Measurements from ENCODE around the gene ANKRD34A.

Gene ANKRD34A

GRCh38 chr1:145947551-145947950 is 16.8 kb downstream of the ANKRD34A start:
- no peak overlapping the region for H2BK5ac ChIP-seq (ENCODE audit: low read length)
- peaks cover 0 to 53% of the 10 kb centered on the region in 2 donors for H3K36me3 ChIP-seq (replicated peaks in 1 of 2; ENCODE audit: control insufficient read depth in 2 of 2, insufficient read depth in 2 of 2, low read length in 2 of 2)
- WGBS, 2 donors (ENCODE audit: extremely low coverage in 2 of 2, insufficient read length in 2 of 2, insufficient replicate concordance in 1 of 2), result no CpG with 5 or more reads among the region's 4 CpGs

GRCh38 chr1:145946477-145946986 is 17.8 kb downstream of the ANKRD34A start:
- Histone ChIP-seq H3K14ac (ENCODE audit: low read length) (no peak overlapping the region), H3K27ac (replicated peaks; ENCODE audit: low read length) (no peak overlapping the region), H2BK5ac (ENCODE audit: low read length) (no peak overlapping the region), H3K23ac (ENCODE audit: low read depth, low read length, poor library complexity) (no peak overlapping the region), H3K79me1 (ENCODE audit: low read depth, low read length) (no peaks in the 10 kb centered on the region), H4K8ac (ENCODE audit: low read depth, low read length) (no peak overlapping the region), H3K9me3 (replicated peaks in 1 of 2; ENCODE audit: control insufficient read depth in 2 of 2, insufficient read depth in 1 of 2, low read depth in 1 of 2, low read length in 2 of 2) (peaks cover 0 to 3% of the 10 kb centered on the region in 2 donors), H3K4ac (ENCODE audit: low read length) (no peak overlapping the region), H3K4me3 (ENCODE audit: low read length in 2 of 2) (no peak overlapping the region), H2AFZ (ENCODE audit: low read length) (no peak overlapping the region), H4K91ac (ENCODE audit: low read depth, low read length, poor library complexity) (no peak overlapping the region), H3K18ac (ENCODE audit: low read length) (no peak overlapping the region), H2BK15ac (ENCODE audit: low read length) (no peak overlapping the region), H3K36me3 (replicated peaks in 1 of 2; ENCODE audit: control insufficient read depth in 2 of 2, insufficient read depth in 2 of 2, low read length in 2 of 2) (peaks cover 0 to 63% of the 10 kb centered on the region in 2 donors), H3K4me1 (ENCODE audit: control insufficient read depth in 2 of 2, insufficient read depth in 1 of 2, low read depth in 1 of 2, low read length in 2 of 2) (peaks cover 3 to 5% of the 10 kb centered on the region in 2 donors), H3K4me2 (ENCODE audit: insufficient read depth, low read length, poor library complexity, severe bottlenecking) (no peak overlapping the region), H3K27me3 (ENCODE audit: control insufficient read depth in 3 of 3, insufficient read depth in 3 of 3, low read depth in 1 of 3, low read length in 3 of 3) (no peaks in the 10 kb centered on the region), H3K9ac (ENCODE audit: low read depth, low read length, poor library complexity) (no peak overlapping the region), H2BK12ac (ENCODE audit: low read length) (no peak overlapping the region), H2BK120ac (ENCODE audit: low read depth, low read length) (no peak overlapping the region), H2AK5ac (ENCODE audit: low read depth, low read length) (no peak overlapping the region)
- no peak for DNase-seq (ENCODE audit: low spot score)
- WGBS, 2 donors (ENCODE audit: extremely low coverage in 2 of 2, insufficient read length in 2 of 2, insufficient replicate concordance in 1 of 2), result no CpG with 5 or more reads among the region's 4 CpGs

More at GRCh38 chr1:145947551-145947950, 16.8 kb downstream of the ANKRD34A start:
- H3K23ac ChIP-seq (ENCODE audit: low read depth, low read length, poor library complexity), result no peak overlapping the region
- H3K9me3 ChIP-seq (replicated peaks in 1 of 2; ENCODE audit: control insufficient read depth in 2 of 2, insufficient read depth in 1 of 2, low read depth in 1 of 2, low read length in 2 of 2), result peaks cover 0 to 3% of the 10 kb centered on the region in 2 donors
- no peak overlapping the region for H3K4me3 ChIP-seq (ENCODE audit: low read length in 2 of 2)
- no peak overlapping the region for H4K91ac ChIP-seq (ENCODE audit: low read depth, low read length, poor library complexity)
- no peaks in the 10 kb centered on the region for H3K79me1 ChIP-seq (ENCODE audit: low read depth, low read length)
- H3K27me3 ChIP-seq (ENCODE audit: control insufficient read depth in 3 of 3, insufficient read depth in 3 of 3, low read depth in 1 of 3, low read length in 3 of 3), result no peaks in the 10 kb centered on the region
- H2AFZ ChIP-seq (ENCODE audit: low read length), result no peak overlapping the region
- no peak overlapping the region for H3K4ac ChIP-seq (ENCODE audit: low read length)
- no peak overlapping the region for H2AK5ac ChIP-seq (ENCODE audit: low read depth, low read length)
- H3K4me1 ChIP-seq (ENCODE audit: control insufficient read depth in 2 of 2, insufficient read depth in 1 of 2, low read depth in 1 of 2, low read length in 2 of 2), result peaks cover 6 to 13% of the 10 kb centered on the region in 2 donors
- no peak for DNase-seq (ENCODE audit: low spot score)
- H3K9ac ChIP-seq (ENCODE audit: low read depth, low read length, poor library complexity), result no peak overlapping the region
- H3K27ac ChIP-seq (replicated peaks; ENCODE audit: low read length), result no peak overlapping the region
- H2BK15ac ChIP-seq (ENCODE audit: low read length), result no peak overlapping the region
- no peak overlapping the region for H2BK120ac ChIP-seq (ENCODE audit: low read depth, low read length)
- H3K18ac ChIP-seq (ENCODE audit: low read length), result no peak overlapping the region
- no peak overlapping the region for H2BK12ac ChIP-seq (ENCODE audit: low read length)
- no peak overlapping the region for H3K4me2 ChIP-seq (ENCODE audit: insufficient read depth, low read length, poor library complexity, severe bottlenecking)
- H4K8ac ChIP-seq (ENCODE audit: low read depth, low read length), result no peak overlapping the region
- H3K14ac ChIP-seq (ENCODE audit: low read length), result no peak overlapping the region

- H3K4me1 ChIP-seq (ENCODE audit: control insufficient read depth in 2 of 2, insufficient read depth in 1 of 2, low read depth in 1 of 2, low read length in 2 of 2), result no peaks in the 10 kb centered on the region
- no peak overlapping the region for H3K4me3 ChIP-seq (ENCODE audit: low read length in 2 of 2)
- H3K18ac ChIP-seq (ENCODE audit: low read length), result no peak overlapping the region
- no peaks in the 10 kb centered on the region for H3K79me1 ChIP-seq (ENCODE audit: low read depth, low read length)
- no peak for DNase-seq (ENCODE audit: low spot score)
- WGBS, 2 donors (ENCODE audit: extremely low coverage in 2 of 2, insufficient read length in 2 of 2, insufficient replicate concordance in 1 of 2), result no CpG with 5 or more reads among the region's 3 CpGs
- H3K27ac ChIP-seq (replicated peaks; ENCODE audit: low read length), result no peak overlapping the region
- H2BK15ac ChIP-seq (ENCODE audit: low read length), result no peak overlapping the region
- peaks cover 0 to 68% of the 10 kb centered on the region in 2 donors for H3K36me3 ChIP-seq (replicated peaks in 1 of 2; ENCODE audit: control insufficient read depth in 2 of 2, insufficient read depth in 2 of 2, low read length in 2 of 2)
- peak overlapping the region; percentile 17 for H4K8ac ChIP-seq (ENCODE audit: low read depth, low read length)
- H2BK5ac ChIP-seq (ENCODE audit: low read length), result no peak overlapping the region
- peaks cover 0 to 3% of the 10 kb centered on the region in 2 donors for H3K9me3 ChIP-seq (replicated peaks in 1 of 2; ENCODE audit: control insufficient read depth in 2 of 2, insufficient read depth in 1 of 2, low read depth in 1 of 2, low read length in 2 of 2)
- no peak overlapping the region for H2AFZ ChIP-seq (ENCODE audit: low read length)
- H2AK5ac ChIP-seq (ENCODE audit: low read depth, low read length), result no peak overlapping the region
- H3K4ac ChIP-seq (ENCODE audit: low read length), result no peak overlapping the region
- H3K9ac ChIP-seq (ENCODE audit: low read depth, low read length, poor library complexity), result no peak overlapping the region
- H3K23ac ChIP-seq (ENCODE audit: low read depth, low read length, poor library complexity), result no peak overlapping the region
- no peak overlapping the region for H2BK120ac ChIP-seq (ENCODE audit: low read depth, low read length)
- H3K14ac ChIP-seq (ENCODE audit: low read length), result no peak overlapping the region
- H4K91ac ChIP-seq (ENCODE audit: low read depth, low read length, poor library complexity), result no peak overlapping the region
- H3K4me2 ChIP-seq (ENCODE audit: insufficient read depth, low read length, poor library complexity, severe bottlenecking), result no peak overlapping the region
- H2BK12ac ChIP-seq (ENCODE audit: low read length), result no peak overlapping the region
- H3K27me3 ChIP-seq (ENCODE audit: control insufficient read depth in 3 of 3, insufficient read depth in 3 of 3, low read depth in 1 of 3, low read length in 3 of 3), result no peaks in the 10 kb centered on the region
Measured at GRCh38 chr1:145944532-145944931, 19.8 kb downstream of the ANKRD34A start.

- no peak for DNase-seq (ENCODE audit: low spot score)
- no peak overlapping the region for H3K18ac ChIP-seq (ENCODE audit: low read length)
- no peak overlapping the region for H2BK12ac ChIP-seq (ENCODE audit: low read length)
- no peak overlapping the region for H2BK5ac ChIP-seq (ENCODE audit: low read length)
- no peak overlapping the region for H2BK15ac ChIP-seq (ENCODE audit: low read length)
- H4K8ac ChIP-seq (ENCODE audit: low read depth, low read length), result no peak overlapping the region
- no peaks in the 10 kb centered on the region for H3K9me3 ChIP-seq (replicated peaks in 1 of 2; ENCODE audit: control insufficient read depth in 2 of 2, insufficient read depth in 1 of 2, low read depth in 1 of 2, low read length in 2 of 2)
- H3K4me2 ChIP-seq (ENCODE audit: insufficient read depth, low read length, poor library complexity, severe bottlenecking), result no peak overlapping the region
- H3K9ac ChIP-seq (ENCODE audit: low read depth, low read length, poor library complexity), result no peak overlapping the region
- H4K91ac ChIP-seq (ENCODE audit: low read depth, low read length, poor library complexity), result no peak overlapping the region
- H3K23ac ChIP-seq (ENCODE audit: low read depth, low read length, poor library complexity), result no peak overlapping the region
- H2AK5ac ChIP-seq (ENCODE audit: low read depth, low read length), result no peak overlapping the region
- H3K4ac ChIP-seq (ENCODE audit: low read length), result no peak overlapping the region
- no peak overlapping the region for H3K27ac ChIP-seq (replicated peaks; ENCODE audit: low read length)
- WGBS, 2 donors (ENCODE audit: extremely low coverage in 2 of 2, insufficient read length in 2 of 2, insufficient replicate concordance in 1 of 2), result no CpG with 5 or more reads among the region's 6 CpGs
- no peak overlapping the region for H2AFZ ChIP-seq (ENCODE audit: low read length)
- peaks cover 0 to 58% of the 10 kb centered on the region in 2 donors for H3K36me3 ChIP-seq (replicated peaks in 1 of 2; ENCODE audit: control insufficient read depth in 2 of 2, insufficient read depth in 2 of 2, low read length in 2 of 2)
- no peaks in the 10 kb centered on the region for H3K4me1 ChIP-seq (ENCODE audit: control insufficient read depth in 2 of 2, insufficient read depth in 1 of 2, low read depth in 1 of 2, low read length in 2 of 2)
- no peak overlapping the region for H3K14ac ChIP-seq (ENCODE audit: low read length)
- no peaks in the 10 kb centered on the region for H3K27me3 ChIP-seq (ENCODE audit: control insufficient read depth in 3 of 3, insufficient read depth in 3 of 3, low read depth in 1 of 3, low read length in 3 of 3)
- no peaks in the 10 kb centered on the region for H3K79me1 ChIP-seq (ENCODE audit: low read depth, low read length)
- H2BK120ac ChIP-seq (ENCODE audit: low read depth, low read length), result no peak overlapping the region
- no peak overlapping the region for H3K4me3 ChIP-seq (ENCODE audit: low read length in 2 of 2)
Measured at GRCh38 chr1:145942871-145943270, 21.5 kb downstream of the ANKRD34A start.

Measured in neuronal stem cell (in vitro differentiated cells).